Vagina (tissue), 2 donors: Measurements from ENCODE around the gene PCDH17. TPM values are rescaled to one million over a fixed set of nuclear protein-coding genes. Genes with fewer than 3 reads are reported as not detected.
A peak's percentile ranks its signal among the peaks of the same experiment; 100 is the strongest.

ENCODE experiments used
- DNase-seq, 2 donors: peaks; one replicate each; pipeline ENCODE4 v3.0.0-alpha.2; 2017; ENCODE audit errors: extremely low spot score in 2 of 2
- H3K27ac ChIP-seq: fragments of 200-600 bp; sonication (generic); one replicate; pipeline ENCODE4 v1.5.1; 2019
- H3K27me3 ChIP-seq: fragments of 200-600 bp; sonication (generic); one replicate; pipeline ENCODE4 v1.5.1; 2019
- H3K36me3 ChIP-seq, 2 donors: fragments of 200-600 bp; sonication (generic); one replicate each; pipeline ENCODE4 v1.5.1; 2017 to 2019
- H3K4me1 ChIP-seq: fragments of 200-600 bp; sonication (generic); one replicate; pipeline ENCODE4 v1.5.1; 2019
- H3K4me3 ChIP-seq, 2 donors: fragments of 200-600 bp; sonication (generic); 1 replicate in 1 of 2; 2 replicates in 1 of 2; pipeline ENCODE4 v1.5.1; 2016 to 2019
- H3K9me3 ChIP-seq: fragments of 200-600 bp; sonication (generic); one replicate; pipeline ENCODE4 v1.5.1; 2019
- CTCF ChIP-seq, 3 experiments: fragments of 450-650 bp in 2 of 3; fragments of 200-600 bp in 1 of 3; sonication (generic) in 1 of 3; IDR thresholded peaks; one replicate each; pipeline ENCODE4 v1.5.1; 2017 to 2019; ENCODE audit warnings: antibody characterized with exemption in 3 of 3, mild to moderate bottlenecking in 2 of 3, moderate library complexity in 2 of 3
- POLR2A ChIP-seq, 2 donors: fragments of 450-650 bp; IDR thresholded peaks; one replicate each; pipeline ENCODE4 v1.6.1; 2017; ENCODE audit warnings: antibody characterized with exemption in 2 of 2, mild to moderate bottlenecking in 2 of 2, moderate library complexity in 2 of 2
- POLR2AphosphoS5 ChIP-seq, 2 donors: sonication (generic); formaldehyde crosslinking; IDR thresholded peaks; one replicate each; pipeline ENCODE4 v1.9.0; 2017; ENCODE audit warnings: antibody characterized with exemption in 2 of 2, mild to moderate bottlenecking in 2 of 2, low read depth in 1 of 2; ENCODE audit not compliant: insufficient read depth in 1 of 2
- intact Hi-C: fragments of 100-400 bp; cut with DNase I; formaldehyde crosslinking; loops from one replicate; pipeline ENCODE4 v1.15.1; 2023
- total RNA-seq: library from RNA; depleted of rRNA; stranded (reverse); fragments of >200 nt; gene quantifications from one replicate; pipeline ENCODE4 v1.2.3, GENCODE V29; 2016

The PCDH17 gene
- total RNA-seq, 1 donor from 2014 or later: 10.1 TPM

- peak overlapping the region; percentile 4 for H3K27ac ChIP-seq
These were observed 3.3 kb downstream of the PCDH17 start for GRCh38 chr13:57634839-57635165.

GRCh38 chr13:57635541-57636085 is 4.1 kb downstream of the PCDH17 start:
- Histone ChIP-seq H3K27ac (no peak overlapping the region), H3K4me1 (peaks cover 23% of the 10 kb centered on the region), H3K36me3 (no peaks in the 10 kb centered on the region), H3K4me3 (peak overlapping the region in 1 of 2 donors; percentile 46), H3K27me3 (peaks cover 10% of the 10 kb centered on the region), H3K9me3 (no peaks in the 10 kb centered on the region)
- TF ChIP-seq POLR2AphosphoS5 (IDR thresholded peaks at IDR 0.05; ENCODE audit: insufficient read depth in 1 of 2, low read depth in 1 of 2) (no peak), CTCF (IDR thresholded peaks at IDR 0.05) (no peak), POLR2A (IDR thresholded peaks at IDR 0.05) (no peak)
- DNase-seq: no peak
- intact Hi-C loops: no loop called here

More at GRCh38 chr13:57634839-57635165, 3.3 kb downstream of the PCDH17 start:
- H3K4me3 ChIP-seq: peak overlapping the region; percentile 46 to 57
- TF ChIP-seq POLR2A (IDR thresholded peaks at IDR 0.05) (no peak), POLR2AphosphoS5 (IDR thresholded peaks at IDR 0.05; ENCODE audit: insufficient read depth in 1 of 2, low read depth in 1 of 2) (no peak), CTCF (IDR thresholded peaks at IDR 0.05) (no peak)
- DNase-seq: no peak
- H3K27me3 ChIP-seq: peaks cover 10% of the 10 kb centered on the region
- peaks cover 30% of the 10 kb centered on the region for H3K4me1 ChIP-seq
- intact Hi-C loops: no loop called here
- H3K9me3 ChIP-seq: no peaks in the 10 kb centered on the region
- no peaks in the 10 kb centered on the region for H3K36me3 ChIP-seq

- Histone ChIP-seq H3K4me3 (no peak overlapping the region), H3K9me3 (no peaks in the 10 kb centered on the region), H3K4me1 (peaks cover 11% of the 10 kb centered on the region), H3K27ac (no peak overlapping the region), H3K36me3 (no peaks in the 10 kb centered on the region), H3K27me3 (peaks cover 10% of the 10 kb centered on the region)
- intact Hi-C loops: no loop called here
- DNase-seq: no peak
- TF ChIP-seq POLR2A (IDR thresholded peaks at IDR 0.05): no peak
- no peak for TF ChIP-seq POLR2AphosphoS5 (IDR thresholded peaks at IDR 0.05; ENCODE audit: insufficient read depth in 1 of 2, low read depth in 1 of 2)
- no peak for TF ChIP-seq CTCF (IDR thresholded peaks at IDR 0.05)
These were observed 5.3 kb downstream of the PCDH17 start for GRCh38 chr13:57636816-57637215.

GRCh38 chr13:57637515-57637914 is 6.0 kb downstream of the PCDH17 start:
- H3K27ac ChIP-seq: no peak overlapping the region
- H3K4me3 ChIP-seq: no peak overlapping the region
- H3K27me3 ChIP-seq: peaks cover 5% of the 10 kb centered on the region
- peaks cover 4% of the 10 kb centered on the region for H3K4me1 ChIP-seq
- H3K9me3 ChIP-seq: no peaks in the 10 kb centered on the region
- TF ChIP-seq POLR2AphosphoS5 (IDR thresholded peaks at IDR 0.05; ENCODE audit: insufficient read depth in 1 of 2, low read depth in 1 of 2) (no peak), POLR2A (IDR thresholded peaks at IDR 0.05) (no peak), CTCF (IDR thresholded peaks at IDR 0.05) (no peak)
- DNase-seq: no peak
- H3K36me3 ChIP-seq: no peaks in the 10 kb centered on the region
- intact Hi-C loops: no loop called here

GRCh38 chr13:57638186-57638890 is 6.8 kb downstream of the PCDH17 start:
- Histone ChIP-seq H3K27me3 (no peaks in the 10 kb centered on the region), H3K4me3 (no peak overlapping the region), H3K4me1 (no peaks in the 10 kb centered on the region), H3K9me3 (no peaks in the 10 kb centered on the region), H3K27ac (no peak overlapping the region), H3K36me3 (no peaks in the 10 kb centered on the region)
- no peak for DNase-seq
- TF ChIP-seq POLR2AphosphoS5 (IDR thresholded peaks at IDR 0.05; ENCODE audit: insufficient read depth in 1 of 2, low read depth in 1 of 2): no peak
- TF ChIP-seq CTCF (IDR thresholded peaks at IDR 0.05): no peak
- TF ChIP-seq POLR2A (IDR thresholded peaks at IDR 0.05): no peak
- intact Hi-C loops: no loop called here
